Measurements from ENCODE around the gene CYB5B. TPM values are rescaled to one million over a fixed set of nuclear protein-coding genes. Genes with fewer than 3 reads are reported as not detected.
"Not testable (repeated sequence)": the region's sequence is repeated elsewhere in the genome, so short reads cannot be mapped to it uniquely, and the experiment has no call there.

CYB5B gene
- total RNA-seq, 1 donor = 67.7 TPM

DNA sequence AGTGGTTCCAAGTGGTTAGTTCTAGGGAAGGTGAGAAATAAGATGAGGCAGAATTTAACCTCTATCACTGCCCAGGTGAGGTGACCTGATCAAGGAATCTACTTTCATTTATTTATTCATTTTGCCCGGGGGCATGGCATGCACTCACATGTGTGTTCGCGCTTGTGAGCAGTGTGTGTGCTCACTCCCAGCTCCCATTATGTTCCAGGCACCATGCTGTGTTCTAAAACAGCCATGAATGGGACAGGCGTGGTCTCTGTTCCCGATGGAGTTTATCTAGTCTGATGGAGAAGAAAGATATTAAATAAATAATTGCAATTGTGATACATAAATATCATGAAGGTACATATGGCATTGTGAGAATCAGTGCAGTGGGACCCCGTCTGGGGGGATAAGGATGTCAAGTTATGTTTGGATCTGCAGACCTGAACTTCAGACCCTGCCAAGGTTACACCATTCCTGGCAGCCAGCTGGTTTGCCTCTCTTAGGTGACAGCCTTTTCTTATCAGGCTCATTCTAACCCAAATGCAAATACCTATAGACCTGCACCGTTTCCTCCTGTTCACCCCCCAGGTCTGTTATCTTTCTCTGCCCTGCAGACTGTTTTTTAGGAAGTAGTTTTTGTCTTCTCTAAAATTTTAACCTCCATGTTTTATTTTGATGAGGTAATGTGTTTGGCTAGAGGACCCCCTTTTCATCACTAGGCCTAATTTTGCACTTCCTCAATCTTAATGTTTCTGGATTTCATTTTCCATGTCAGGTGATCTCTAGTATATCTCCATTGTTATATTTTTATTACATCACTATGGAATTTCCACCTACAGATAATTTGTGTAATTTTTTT, 11.8 kb downstream of the CYB5B start:
- Histone ChIP-seq H3K27me3 (ENCODE audit: insufficient read depth, low read length) (no peaks in the 10 kb centered on the region), H2AFZ (ENCODE audit: low read length) (no peak overlapping the region), H3K4me2 (ENCODE audit: insufficient read depth, low read length) (no peak overlapping the region), H4K20me1 (ENCODE audit: insufficient read depth, low read length) (no peaks in the 10 kb centered on the region), H3K4me3 (ENCODE audit: insufficient read depth, low read length) (no peak overlapping the region), H3K9me3 (ENCODE audit: low read depth, low read length) (no peaks in the 10 kb centered on the region), H3K36me3 (ENCODE audit: insufficient read depth, low read length) (peaks cover 18% of the 10 kb centered on the region), H3K79me2 (ENCODE audit: insufficient read depth, low read length) (peaks cover 91% of the 10 kb centered on the region), H3K4me1 (ENCODE audit: insufficient read depth, low read length) (no peaks in the 10 kb centered on the region), H3K27ac (ENCODE audit: low read depth, low read length) (no peak overlapping the region)
- TF ChIP-seq, protein P1, sequence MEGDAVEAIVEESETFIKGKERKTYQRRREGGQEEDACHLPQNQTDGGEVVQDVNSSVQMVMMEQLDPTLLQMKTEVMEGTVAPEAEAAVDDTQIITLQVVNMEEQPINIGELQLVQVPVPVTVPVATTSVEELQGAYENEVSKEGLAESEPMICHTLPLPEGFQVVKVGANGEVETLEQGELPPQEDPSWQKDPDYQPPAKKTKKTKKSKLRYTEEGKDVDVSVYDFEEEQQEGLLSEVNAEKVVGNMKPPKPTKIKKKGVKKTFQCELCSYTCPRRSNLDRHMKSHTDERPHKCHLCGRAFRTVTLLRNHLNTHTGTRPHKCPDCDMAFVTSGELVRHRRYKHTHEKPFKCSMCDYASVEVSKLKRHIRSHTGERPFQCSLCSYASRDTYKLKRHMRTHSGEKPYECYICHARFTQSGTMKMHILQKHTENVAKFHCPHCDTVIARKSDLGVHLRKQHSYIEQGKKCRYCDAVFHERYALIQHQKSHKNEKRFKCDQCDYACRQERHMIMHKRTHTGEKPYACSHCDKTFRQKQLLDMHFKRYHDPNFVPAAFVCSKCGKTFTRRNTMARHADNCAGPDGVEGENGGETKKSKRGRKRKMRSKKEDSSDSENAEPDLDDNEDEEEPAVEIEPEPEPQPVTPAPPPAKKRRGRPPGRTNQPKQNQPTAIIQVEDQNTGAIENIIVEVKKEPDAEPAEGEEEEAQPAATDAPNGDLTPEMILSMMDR (IDR thresholded peaks at IDR 0.05; ENCODE audit: extremely low read depth, low read depth, low read length) = no peak
- no peak for DNase-seq (ENCODE audit: insufficient read length, low spot score, missing footprints)

GRCh38 chr16:69436896-69437295, 12.5 kb downstream of the CYB5B start:
- DNase-seq (ENCODE audit: insufficient read length, low spot score, missing footprints) = no peak
- H3K4me1 ChIP-seq (ENCODE audit: insufficient read depth, low read length) = no peaks in the 10 kb centered on the region
- H3K36me3 ChIP-seq (ENCODE audit: insufficient read depth, low read length) = peaks cover 14% of the 10 kb centered on the region
- no peak overlapping the region for H3K4me3 ChIP-seq (ENCODE audit: insufficient read depth, low read length)
- no peaks in the 10 kb centered on the region for H4K20me1 ChIP-seq (ENCODE audit: insufficient read depth, low read length)
- H2AFZ ChIP-seq (ENCODE audit: low read length) = no peak overlapping the region
- TF ChIP-seq, protein P1 (IDR thresholded peaks at IDR 0.05; ENCODE audit: extremely low read depth, low read depth, low read length) = no peak
- H3K27ac ChIP-seq (ENCODE audit: low read depth, low read length) = peak overlapping the region; percentile 4
- no peak overlapping the region for H3K4me2 ChIP-seq (ENCODE audit: insufficient read depth, low read length)
- H3K9me3 ChIP-seq (ENCODE audit: low read depth, low read length) = no peaks in the 10 kb centered on the region
- peaks cover 91% of the 10 kb centered on the region for H3K79me2 ChIP-seq (ENCODE audit: insufficient read depth, low read length)
- no peaks in the 10 kb centered on the region for H3K27me3 ChIP-seq (ENCODE audit: insufficient read depth, low read length)

GRCh38 chr16:69438465-69438864, 14.0 kb downstream of the CYB5B start:
- Histone ChIP-seq H3K4me2 (ENCODE audit: insufficient read depth, low read length) (no peak overlapping the region), H3K36me3 (ENCODE audit: insufficient read depth, low read length) (peaks cover 3% of the 10 kb centered on the region), H3K9me3 (ENCODE audit: low read depth, low read length) (no peaks in the 10 kb centered on the region), H4K20me1 (ENCODE audit: insufficient read depth, low read length) (no peaks in the 10 kb centered on the region), H3K4me1 (ENCODE audit: insufficient read depth, low read length) (peaks cover 6% of the 10 kb centered on the region), H3K27me3 (ENCODE audit: insufficient read depth, low read length) (no peaks in the 10 kb centered on the region), H3K27ac (ENCODE audit: low read depth, low read length) (no peak overlapping the region), H3K79me2 (ENCODE audit: insufficient read depth, low read length) (peaks cover 90% of the 10 kb centered on the region), H3K4me3 (ENCODE audit: insufficient read depth, low read length) (no peak overlapping the region), H2AFZ (ENCODE audit: low read length) (no peak overlapping the region)
- no peak for DNase-seq (ENCODE audit: insufficient read length, low spot score, missing footprints)
- TF ChIP-seq, protein P1 (IDR thresholded peaks at IDR 0.05; ENCODE audit: extremely low read depth, low read depth, low read length) = no peak

DNA sequence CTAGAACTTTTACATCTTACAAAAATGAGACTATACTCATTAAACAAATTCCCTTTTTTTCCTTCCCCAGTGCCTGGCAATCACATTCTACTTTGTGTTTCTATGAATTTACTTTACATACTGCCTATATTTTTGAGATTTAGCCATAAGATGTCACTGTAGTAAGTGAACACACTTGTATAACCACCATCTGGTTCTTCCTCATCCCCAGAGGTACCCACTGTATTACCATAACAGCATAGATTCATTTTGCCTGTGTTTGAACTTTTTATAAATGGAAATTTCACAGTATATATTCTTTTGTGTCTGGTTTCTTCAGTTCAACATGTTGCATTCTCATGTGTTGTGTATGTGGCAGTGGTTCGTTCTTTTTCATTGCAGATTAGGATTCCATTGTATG, 15.8 kb downstream of the CYB5B start:
- H3K27ac ChIP-seq (ENCODE audit: low read depth, low read length) = no peak overlapping the region
- peaks cover 84% of the 10 kb centered on the region for H3K79me2 ChIP-seq (ENCODE audit: insufficient read depth, low read length)
- H2AFZ ChIP-seq (ENCODE audit: low read length) = no peak overlapping the region
- H3K27me3 ChIP-seq (ENCODE audit: insufficient read depth, low read length) = no peaks in the 10 kb centered on the region
- no peaks in the 10 kb centered on the region for H4K20me1 ChIP-seq (ENCODE audit: insufficient read depth, low read length)
- no peak for DNase-seq (ENCODE audit: insufficient read length, low spot score, missing footprints)
- TF ChIP-seq, protein P1 (IDR thresholded peaks at IDR 0.05; ENCODE audit: extremely low read depth, low read depth, low read length) = no peak
- no peak overlapping the region for H3K4me3 ChIP-seq (ENCODE audit: insufficient read depth, low read length)
- peaks cover 20% of the 10 kb centered on the region for H3K4me1 ChIP-seq (ENCODE audit: insufficient read depth, low read length)
- H3K4me2 ChIP-seq (ENCODE audit: insufficient read depth, low read length) = no peak overlapping the region
- H3K9me3 ChIP-seq (ENCODE audit: low read depth, low read length) = no peaks in the 10 kb centered on the region
- no peaks in the 10 kb centered on the region for H3K36me3 ChIP-seq (ENCODE audit: insufficient read depth, low read length)

- not testable (repeated sequence) for H4K20me1 ChIP-seq (ENCODE audit: insufficient read depth, low read length); H3K9me3 ChIP-seq (ENCODE audit: low read depth, low read length); H3K36me3 ChIP-seq (ENCODE audit: insufficient read depth, low read length); H3K27me3 ChIP-seq (ENCODE audit: insufficient read depth, low read length); DNase-seq (ENCODE audit: insufficient read length, low spot score, missing footprints); H3K4me2 ChIP-seq (ENCODE audit: insufficient read depth, low read length); H3K27ac ChIP-seq (ENCODE audit: low read depth, low read length); H3K4me3 ChIP-seq (ENCODE audit: insufficient read depth, low read length); H2AFZ ChIP-seq (ENCODE audit: low read length)
- peaks cover 20% of the 10 kb centered on the region for H3K4me1 ChIP-seq (ENCODE audit: insufficient read depth, low read length)
- peaks cover 85% of the 10 kb centered on the region for H3K79me2 ChIP-seq (ENCODE audit: insufficient read depth, low read length)
Observed at GRCh38 chr16:69441030-69441429, 16.6 kb downstream of the CYB5B start.
